Gastroesophageal sphincter (tissue), 3 donors: ENCODE measurements around the gene PLCB4.

Source experiments
- EP300 ChIP-seq: sonication (generic); formaldehyde crosslinking; IDR thresholded peaks from one replicate; pipeline ENCODE4 v1.6.1; 2017; ENCODE audit warnings: antibody characterized with exemption, mild to moderate bottlenecking
- POLR2A ChIP-seq, 2 donors: fragments of 450-650 bp; IDR thresholded peaks; one replicate each; pipeline ENCODE4 v1.6.1; 2017; ENCODE audit warnings: antibody characterized with exemption in 2 of 2, mild to moderate bottlenecking in 2 of 2, moderate library complexity in 1 of 2
- POLR2AphosphoS5 ChIP-seq: sonication (generic); formaldehyde crosslinking; IDR thresholded peaks from one replicate; pipeline ENCODE4 v1.6.1; 2017; ENCODE audit warnings: antibody characterized with exemption
- TF ChIP-seq, protein P1 (sequence below), 4 experiments: fragments of 200-600 bp in 2 of 4; fragments of 450-650 bp in 2 of 4; sonication (generic) in 1 of 4; IDR thresholded peaks; one replicate each; pipeline ENCODE4 v1.5.1; 2017 to 2019; ENCODE audit warnings: antibody characterized with exemption in 4 of 4, mild to moderate bottlenecking in 2 of 4, moderate library complexity in 2 of 4

DNA sequence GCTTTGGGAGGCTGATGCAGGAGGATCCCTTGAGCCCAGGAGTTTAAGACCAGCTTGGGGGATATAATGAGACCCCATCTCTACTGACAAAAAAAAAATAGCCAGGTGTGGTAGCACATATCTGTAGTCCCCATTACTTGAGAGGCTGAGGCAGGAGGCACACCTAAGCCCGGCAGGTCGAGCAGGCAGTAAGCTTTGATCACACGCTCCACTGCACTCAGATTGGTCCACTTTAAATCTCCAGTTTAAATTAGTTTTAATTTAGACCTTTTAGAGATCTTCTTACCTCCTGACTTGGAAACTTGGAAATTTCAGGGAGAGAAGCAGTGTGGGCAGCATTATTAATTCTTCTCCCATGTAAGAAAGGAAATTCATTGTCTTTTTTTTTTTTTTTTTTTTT lies 16.8 kb upstream of the PLCB4 start:
- TF ChIP-seq, protein P1, sequence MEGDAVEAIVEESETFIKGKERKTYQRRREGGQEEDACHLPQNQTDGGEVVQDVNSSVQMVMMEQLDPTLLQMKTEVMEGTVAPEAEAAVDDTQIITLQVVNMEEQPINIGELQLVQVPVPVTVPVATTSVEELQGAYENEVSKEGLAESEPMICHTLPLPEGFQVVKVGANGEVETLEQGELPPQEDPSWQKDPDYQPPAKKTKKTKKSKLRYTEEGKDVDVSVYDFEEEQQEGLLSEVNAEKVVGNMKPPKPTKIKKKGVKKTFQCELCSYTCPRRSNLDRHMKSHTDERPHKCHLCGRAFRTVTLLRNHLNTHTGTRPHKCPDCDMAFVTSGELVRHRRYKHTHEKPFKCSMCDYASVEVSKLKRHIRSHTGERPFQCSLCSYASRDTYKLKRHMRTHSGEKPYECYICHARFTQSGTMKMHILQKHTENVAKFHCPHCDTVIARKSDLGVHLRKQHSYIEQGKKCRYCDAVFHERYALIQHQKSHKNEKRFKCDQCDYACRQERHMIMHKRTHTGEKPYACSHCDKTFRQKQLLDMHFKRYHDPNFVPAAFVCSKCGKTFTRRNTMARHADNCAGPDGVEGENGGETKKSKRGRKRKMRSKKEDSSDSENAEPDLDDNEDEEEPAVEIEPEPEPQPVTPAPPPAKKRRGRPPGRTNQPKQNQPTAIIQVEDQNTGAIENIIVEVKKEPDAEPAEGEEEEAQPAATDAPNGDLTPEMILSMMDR (IDR thresholded peaks at IDR 0.05): no peak
- no peak for TF ChIP-seq POLR2A (IDR thresholded peaks at IDR 0.05)
- TF ChIP-seq POLR2AphosphoS5: no peak
- no peak for TF ChIP-seq EP300
